ENCODE results near the gene MS4A4A.

MS4A4A gene

GRCh38 chr11:60280412-60280811 lies at the start of gene MS4A4A:
TSS of gene MS4A4A (plus strand) at chr11:60280666. CDS start at chr11:60280676, 10 bp downstream.
- TF ChIP-seq CTCF (IDR thresholded peaks at IDR 0.05; ENCODE audit: borderline replicate concordance, extremely low read depth, low read length, poor library complexity, severe bottlenecking) = no peak
- no peak for TF ChIP-seq EZH2 (IDR thresholded peaks at IDR 0.05; ENCODE audit: borderline replicate concordance, low read depth, low read length, severe bottlenecking)
- Histone ChIP-seq H3K4me2 (ENCODE audit: insufficient read depth, low read length) (no peak within 1 kb of the TSS), H3K36me3 (ENCODE audit: insufficient read depth, low read length) (no peaks in the 10 kb centered on the region), H4K20me1 (ENCODE audit: insufficient read depth, low read length) (no peaks in the 10 kb centered on the region), H3K9ac (ENCODE audit: low read depth, low read length) (no peak within 1 kb of the TSS), H3K4me1 (ENCODE audit: insufficient read depth, low read length) (no peaks in the 10 kb centered on the region), H3K9me3 (ENCODE audit: insufficient read depth, low read length, severe bottlenecking) (no peaks in the 10 kb centered on the region), H3K27ac (ENCODE audit: low read length) (no peak within 1 kb of the TSS), H2AFZ (ENCODE audit: low read depth, low read length) (no peak within 1 kb of the TSS), H3K4me3 (ENCODE audit: low read depth in 1 of 2, low read length in 2 of 2) (no peak within 1 kb of the TSS), H3K79me2 (ENCODE audit: insufficient read depth, low read length) (no peaks in the 10 kb centered on the region), H3K27me3 (ENCODE audit: insufficient read depth, low read length, poor library complexity) (no peaks in the 10 kb centered on the region)
- ATAC-seq (ENCODE audit: insufficient read depth, low read depth) (no peak), DNase-seq (no peak)

- H3K4me3 ChIP-seq (ENCODE audit: low read depth in 1 of 2, low read length in 2 of 2) = no peak overlapping the region
- no peaks in the 10 kb centered on the region for H3K9me3 ChIP-seq (ENCODE audit: insufficient read depth, low read length, severe bottlenecking)
- ATAC-seq (ENCODE audit: insufficient read depth, low read depth) (no peak), DNase-seq (no peak)
- no peaks in the 10 kb centered on the region for H3K27me3 ChIP-seq (ENCODE audit: insufficient read depth, low read length, poor library complexity)
- H2AFZ ChIP-seq (ENCODE audit: low read depth, low read length) = no peak overlapping the region
- no peaks in the 10 kb centered on the region for H3K79me2 ChIP-seq (ENCODE audit: insufficient read depth, low read length)
- H3K4me2 ChIP-seq (ENCODE audit: insufficient read depth, low read length) = no peak overlapping the region
- H3K27ac ChIP-seq (ENCODE audit: low read length) = no peak overlapping the region
- no peak overlapping the region for H3K9ac ChIP-seq (ENCODE audit: low read depth, low read length)
- H4K20me1 ChIP-seq (ENCODE audit: insufficient read depth, low read length) = no peaks in the 10 kb centered on the region
- TF ChIP-seq CTCF (IDR thresholded peaks at IDR 0.05; ENCODE audit: borderline replicate concordance, extremely low read depth, low read length, poor library complexity, severe bottlenecking) (no peak), EZH2 (IDR thresholded peaks at IDR 0.05; ENCODE audit: borderline replicate concordance, low read depth, low read length, severe bottlenecking) (no peak)
- H3K36me3 ChIP-seq (ENCODE audit: insufficient read depth, low read length) = no peaks in the 10 kb centered on the region
- no peaks in the 10 kb centered on the region for H3K4me1 ChIP-seq (ENCODE audit: insufficient read depth, low read length)
Observed at GRCh38 chr11:60230681-60231080, 49.8 kb upstream of the MS4A4A start.

DNA sequence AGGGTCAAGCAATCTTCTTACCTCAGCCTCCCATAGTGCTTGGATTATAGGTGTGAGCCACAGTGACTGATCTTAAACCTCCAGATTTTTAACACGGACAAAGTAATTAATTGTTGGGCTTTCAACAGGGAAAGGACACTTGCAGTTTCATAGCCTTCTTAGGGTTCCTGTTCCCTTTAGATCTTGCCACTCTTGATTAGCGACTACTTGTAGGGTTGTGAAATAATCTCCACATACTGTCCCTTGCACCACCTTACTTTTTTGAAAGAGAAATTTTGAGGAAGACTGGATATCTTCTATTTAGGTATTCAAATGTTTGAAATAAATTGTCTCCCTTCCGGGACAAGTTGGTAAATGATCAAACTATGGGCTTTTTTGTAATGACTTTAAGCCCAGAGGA lies 45.1 kb upstream of the MS4A4A start:
- Histone ChIP-seq H3K79me2 (ENCODE audit: insufficient read depth, low read length) (no peaks in the 10 kb centered on the region), H4K20me1 (ENCODE audit: insufficient read depth, low read length) (no peaks in the 10 kb centered on the region), H3K9ac (ENCODE audit: low read depth, low read length) (no peak overlapping the region), H3K27me3 (ENCODE audit: insufficient read depth, low read length, poor library complexity) (no peaks in the 10 kb centered on the region), H2AFZ (ENCODE audit: low read depth, low read length) (no peak overlapping the region), H3K36me3 (ENCODE audit: insufficient read depth, low read length) (no peaks in the 10 kb centered on the region), H3K4me3 (ENCODE audit: low read depth in 1 of 2, low read length in 2 of 2) (no peak overlapping the region), H3K4me2 (ENCODE audit: insufficient read depth, low read length) (no peak overlapping the region), H3K4me1 (ENCODE audit: insufficient read depth, low read length) (no peaks in the 10 kb centered on the region), H3K27ac (ENCODE audit: low read length) (no peak overlapping the region), H3K9me3 (ENCODE audit: insufficient read depth, low read length, severe bottlenecking) (no peaks in the 10 kb centered on the region)
- no peak for ATAC-seq (ENCODE audit: insufficient read depth, low read depth)
- DNase-seq = no peak
- no peak for TF ChIP-seq EZH2 (IDR thresholded peaks at IDR 0.05; ENCODE audit: borderline replicate concordance, low read depth, low read length, severe bottlenecking)

DNA sequence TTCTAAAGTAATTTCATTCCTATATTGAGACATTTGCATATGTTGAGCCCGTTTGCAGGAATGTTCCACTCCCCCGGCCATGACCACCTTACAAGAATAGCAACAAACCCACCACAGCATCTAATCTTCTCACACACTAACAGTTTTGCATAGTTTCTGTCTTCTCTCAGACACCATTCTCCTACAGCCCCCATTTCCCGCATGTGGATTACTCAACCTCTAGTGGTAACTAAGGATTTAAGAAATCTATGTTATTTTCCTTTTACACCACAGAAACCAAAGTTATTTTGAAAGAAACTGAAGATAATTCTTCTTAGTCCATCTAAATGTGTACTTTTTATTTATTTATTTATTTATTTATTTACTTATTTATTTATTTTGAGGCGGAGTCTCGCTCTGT lies 39.8 kb upstream of the MS4A4A start:
- no peaks in the 10 kb centered on the region for H3K9me3 ChIP-seq (ENCODE audit: insufficient read depth, low read length, severe bottlenecking)
- H3K9ac ChIP-seq (ENCODE audit: low read depth, low read length) = no peak overlapping the region
- DNase-seq = no peak
- ATAC-seq (ENCODE audit: insufficient read depth, low read depth) = no peak
- H3K27ac ChIP-seq (ENCODE audit: low read length) = no peak overlapping the region
- H3K27me3 ChIP-seq (ENCODE audit: insufficient read depth, low read length, poor library complexity) = no peaks in the 10 kb centered on the region
- no peaks in the 10 kb centered on the region for H3K79me2 ChIP-seq (ENCODE audit: insufficient read depth, low read length)
- H3K4me2 ChIP-seq (ENCODE audit: insufficient read depth, low read length) = no peak overlapping the region
- no peak overlapping the region for H2AFZ ChIP-seq (ENCODE audit: low read depth, low read length)
- TF ChIP-seq EZH2 (IDR thresholded peaks at IDR 0.05; ENCODE audit: borderline replicate concordance, low read depth, low read length, severe bottlenecking) (no peak), CTCF (IDR thresholded peaks at IDR 0.05; ENCODE audit: borderline replicate concordance, extremely low read depth, low read length, poor library complexity, severe bottlenecking) (no peak)
- H3K4me3 ChIP-seq (ENCODE audit: low read depth in 1 of 2, low read length in 2 of 2) = no peak overlapping the region
- H4K20me1 ChIP-seq (ENCODE audit: insufficient read depth, low read length) = no peaks in the 10 kb centered on the region
- no peaks in the 10 kb centered on the region for H3K4me1 ChIP-seq (ENCODE audit: insufficient read depth, low read length)
- no peaks in the 10 kb centered on the region for H3K36me3 ChIP-seq (ENCODE audit: insufficient read depth, low read length)
